HepG2 (cell line): ENCODE results near the gene UQCRC1. TPM values are rescaled to one million over a fixed set of nuclear protein-coding genes. Genes with fewer than 3 reads are reported as not detected.

Experiments
- CEBPZ ChIP-seq: IDR thresholded peaks from 2 replicates; pipeline ENCODE4 v1.6.1; 2012; ENCODE audit warnings: low read length, improper control_type of control experiment
- ETS1 ChIP-seq: sonication (generic); formaldehyde crosslinking; IDR thresholded peaks from 2 replicates; pipeline ENCODE4 v1.4.0; 2020; ENCODE audit warnings: missing genetic modification reagents
- FUBP1 ChIP-seq: sonication (generic); formaldehyde crosslinking; IDR thresholded peaks from 2 replicates; pipeline ENCODE4 v1.5.1; 2020; ENCODE audit warnings: missing genetic modification reagents, mild to moderate bottlenecking, borderline replicate concordance
- HIVEP1 ChIP-seq: sonication (generic); formaldehyde crosslinking; IDR thresholded peaks from 2 replicates; pipeline ENCODE4 v1.4.0; 2020; ENCODE audit warnings: mild to moderate bottlenecking, missing genetic modification reagents
- IRX3 ChIP-seq: sonication (generic); formaldehyde crosslinking; IDR thresholded peaks from 2 replicates; pipeline ENCODE4 v1.8.1; 2023; ENCODE audit warnings: mild to moderate bottlenecking, low read depth, missing genetic modification reagents, borderline replicate concordance
- KDM3A ChIP-seq: IDR thresholded peaks from 2 replicates; pipeline ENCODE4 v1.6.1; 2018; ENCODE audit warnings: low read depth, missing compliant biosample characterization
- RAD51 ChIP-seq: fragments of 450-650 bp; IDR thresholded peaks from 2 replicates; pipeline ENCODE4 v1.6.1; 2016; ENCODE audit warnings: borderline replicate concordance
- REL ChIP-seq: sonication (generic); formaldehyde crosslinking; conservative IDR thresholded peaks from 2 replicates; pipeline ENCODE4 v1.8.0; 2022; ENCODE audit warnings: mild to moderate bottlenecking, missing genetic modification reagents, moderate library complexity
- RXRA ChIP-seq: sonication (generic); formaldehyde crosslinking; IDR thresholded peaks from 2 replicates; pipeline ENCODE4 v1.5.1; 2020; ENCODE audit warnings: missing genetic modification reagents
- SMAD9 ChIP-seq: sonication (generic); formaldehyde crosslinking; IDR thresholded peaks from 2 replicates; pipeline ENCODE4 v1.5.1; 2020; ENCODE audit warnings: mild to moderate bottlenecking, missing genetic modification reagents
- SSRP1 ChIP-seq: IDR thresholded peaks from 2 replicates; pipeline ENCODE4 v1.6.1; 2016; ENCODE audit warnings: control low read depth
- ZBTB42 ChIP-seq: sonication (generic); formaldehyde crosslinking; IDR thresholded peaks from 2 replicates; pipeline ENCODE4 v1.5.0; 2020; ENCODE audit warnings: mild to moderate bottlenecking, missing genetic modification reagents
- ZFP91 ChIP-seq: sonication (generic); formaldehyde crosslinking; IDR thresholded peaks from 2 replicates; pipeline ENCODE4 v1.9.0; 2022; ENCODE audit warnings: missing genetic modification reagents, mild to moderate bottlenecking, borderline replicate concordance
- ZMYM3 ChIP-seq: sonication (generic); formaldehyde crosslinking; IDR thresholded peaks from 2 replicates; pipeline ENCODE4 v1.5.1; 2020; ENCODE audit warnings: mild to moderate bottlenecking, missing genetic modification reagents
- ZNF121 ChIP-seq: sonication (generic); formaldehyde crosslinking; IDR thresholded peaks from 2 replicates; pipeline ENCODE4 v1.5.0; 2020; ENCODE audit warnings: mild to moderate bottlenecking, missing genetic modification reagents
- ZNF224 ChIP-seq: sonication (generic); formaldehyde crosslinking; IDR thresholded peaks from 2 replicates; pipeline ENCODE4 v1.5.0; 2020; ENCODE audit warnings: mild to moderate bottlenecking, missing genetic modification reagents
- ZNF558 ChIP-seq: sonication (generic); formaldehyde crosslinking; IDR thresholded peaks from 2 replicates; pipeline ENCODE4 v1.9.0; 2022; ENCODE audit warnings: mild to moderate bottlenecking, missing genetic modification reagents, borderline replicate concordance
- ZNF768 ChIP-seq: sonication (generic); formaldehyde crosslinking; IDR thresholded peaks from 2 replicates; pipeline ENCODE4 v1.4.0; 2020; ENCODE audit warnings: missing genetic modification reagents
- ZSCAN25 ChIP-seq: sonication (generic); formaldehyde crosslinking; IDR thresholded peaks from 2 replicates; pipeline ENCODE4 v1.8.0; 2022; ENCODE audit warnings: mild to moderate bottlenecking, missing genetic modification reagents
- polyA plus RNA-seq, 8 experiments: library from polyadenylated mRNA; depleted of rRNA in 3 of 8; stranded (reverse) in 7 of 8; unstranded in 1 of 8; fragments of >200 nt; fragmentation: Illumina TruSeq in 4 of 8; extraction: Trizol in 4 of 8; gene quantifications; 2 replicates each; pipeline versions ENCODE4 v1.2.1 to v1.2.3, GENCODE V29; 2011 to 2016; ENCODE audit warnings: low read depth in 4 of 8, missing spikeins in 1 of 8, mixed read lengths in 1 of 8; ENCODE audit not compliant: insufficient read depth in 1 of 8
- total RNA-seq, 5 experiments: library from RNA; depleted of rRNA; stranded (reverse); fragments of >200 nt; fragmentation: Illumina TruSeq; extraction: Trizol; gene quantifications; 2 replicates each; pipeline ENCODE4 v1.2.3, GENCODE V29; 2016; ENCODE audit warnings: low read depth in 1 of 5
- TF ChIP-seq, protein P1 (sequence below): sonication (generic); formaldehyde crosslinking; conservative IDR thresholded peaks from 2 replicates; pipeline ENCODE4 v1.4.0; 2020; ENCODE audit warnings: missing genetic modification reagents

Gene UQCRC1
- total and polyA plus RNA-seq, 2 of the 13 experiments (the other 11 are each of a cell fraction or from before 2014, with no cell fraction given) = 316 to 680 TPM

DNA sequence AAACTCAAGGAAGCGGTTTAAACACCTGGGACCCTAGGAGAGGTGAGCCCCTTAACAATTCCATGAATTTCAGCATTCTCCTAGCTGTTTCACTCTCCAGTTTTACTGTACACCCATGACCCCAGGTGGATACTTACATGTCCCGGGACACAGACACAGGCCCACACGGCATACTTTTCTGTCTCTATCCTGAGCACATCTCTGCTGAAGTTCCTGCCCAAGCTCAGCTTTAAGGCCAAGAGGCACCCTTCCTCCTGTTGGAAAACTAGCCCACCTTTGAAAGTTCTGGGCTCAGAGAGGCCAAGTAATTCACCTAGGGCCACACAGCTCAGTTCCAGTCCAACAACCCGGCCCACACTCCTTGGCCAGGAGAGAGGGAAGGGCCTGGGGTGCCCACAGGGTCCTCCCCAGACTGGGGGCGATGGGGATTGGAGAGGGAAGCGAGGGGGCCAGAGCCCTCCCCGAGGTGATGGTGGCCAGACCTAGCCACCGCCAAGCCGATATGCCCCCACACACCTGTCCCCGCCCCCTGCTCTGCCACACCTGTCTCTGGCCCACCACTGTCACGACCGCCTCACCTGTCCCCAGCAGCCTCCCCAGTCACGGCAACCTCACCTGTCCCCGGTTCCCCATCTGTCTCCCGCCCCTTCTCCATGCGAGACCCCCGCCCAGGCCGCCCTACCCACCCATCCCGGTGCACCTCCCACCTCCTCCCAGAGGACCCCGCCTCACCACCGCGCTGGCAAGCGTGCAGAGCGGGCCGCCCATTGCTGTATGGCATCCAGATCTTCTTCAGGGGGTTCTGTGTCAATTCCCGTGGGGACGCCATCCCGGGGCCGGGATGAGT, 53.3 kb downstream of the UQCRC1 start (continued):
- TF ChIP-seq CEBPZ (no peak), HIVEP1 (no peak), ETS1 (0 out of 2 replicates have a peak, but pooled peaks have one; percentile 7), ZSCAN25 (CRISPR knock-in tag) (peak; percentile 29; the same call in 1 of the 2 replicates), ZMYM3 (CRISPR knock-in tag) (peak; percentile 90), ZNF224 (CRISPR knock-in tag) (no peak), ZNF768 (CRISPR knock-in tag) (peak; percentile 100), RAD51 (no peak), ZBTB42 (CRISPR knock-in tag) (0 out of 2 replicates have a peak, but pooled peaks have one; percentile 52), SSRP1 (CRISPR knock-in tag) (no peak), FUBP1 (CRISPR knock-in tag) (no peak), ZNF558 (peak; percentile 49; the same call in 1 of the 2 replicates), REL (CRISPR knock-in tag) (no peak), SMAD9 (CRISPR knock-in tag) (no peak), ZNF121 (peak; percentile 1; the same call in 1 of the 2 replicates), KDM3A (CRISPR knock-in tag) (no peak), IRX3 (CRISPR knock-in tag) (0 out of 2 replicates have a peak, but pooled peaks have one; percentile 25), ZFP91 (CRISPR knock-in tag) (0 out of 2 replicates have a peak, but pooled peaks have one; percentile 8), RXRA (0 out of 2 replicates have a peak, but pooled peaks have one; percentile 2)
- TF ChIP-seq, protein P1, sequence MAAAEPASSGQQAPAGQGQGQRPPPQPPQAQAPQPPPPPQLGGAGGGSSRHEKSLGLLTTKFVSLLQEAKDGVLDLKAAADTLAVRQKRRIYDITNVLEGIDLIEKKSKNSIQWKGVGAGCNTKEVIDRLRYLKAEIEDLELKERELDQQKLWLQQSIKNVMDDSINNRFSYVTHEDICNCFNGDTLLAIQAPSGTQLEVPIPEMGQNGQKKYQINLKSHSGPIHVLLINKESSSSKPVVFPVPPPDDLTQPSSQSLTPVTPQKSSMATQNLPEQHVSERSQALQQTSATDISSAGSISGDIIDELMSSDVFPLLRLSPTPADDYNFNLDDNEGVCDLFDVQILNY (CRISPR knock-in tag) = no peak
